C4-2B (cell line): Measurements from ENCODE around the gene GRK7.

Experiments
- H3K27ac ChIP-seq: fragments of 450-650 bp; 2 replicates; pipeline ENCODE4 v1.5.1; 2017
- ZFX ChIP-seq: fragments of 450-650 bp; IDR thresholded peaks from 2 replicates; pipeline ENCODE4 v1.6.1; 2017
- TF ChIP-seq, protein P1 (sequence below): fragments of 450-650 bp; conservative IDR thresholded peaks from 2 replicates; pipeline ENCODE4 v1.5.1; 2017; ENCODE audit warnings: mild to moderate bottlenecking

The GRK7 gene

DNA sequence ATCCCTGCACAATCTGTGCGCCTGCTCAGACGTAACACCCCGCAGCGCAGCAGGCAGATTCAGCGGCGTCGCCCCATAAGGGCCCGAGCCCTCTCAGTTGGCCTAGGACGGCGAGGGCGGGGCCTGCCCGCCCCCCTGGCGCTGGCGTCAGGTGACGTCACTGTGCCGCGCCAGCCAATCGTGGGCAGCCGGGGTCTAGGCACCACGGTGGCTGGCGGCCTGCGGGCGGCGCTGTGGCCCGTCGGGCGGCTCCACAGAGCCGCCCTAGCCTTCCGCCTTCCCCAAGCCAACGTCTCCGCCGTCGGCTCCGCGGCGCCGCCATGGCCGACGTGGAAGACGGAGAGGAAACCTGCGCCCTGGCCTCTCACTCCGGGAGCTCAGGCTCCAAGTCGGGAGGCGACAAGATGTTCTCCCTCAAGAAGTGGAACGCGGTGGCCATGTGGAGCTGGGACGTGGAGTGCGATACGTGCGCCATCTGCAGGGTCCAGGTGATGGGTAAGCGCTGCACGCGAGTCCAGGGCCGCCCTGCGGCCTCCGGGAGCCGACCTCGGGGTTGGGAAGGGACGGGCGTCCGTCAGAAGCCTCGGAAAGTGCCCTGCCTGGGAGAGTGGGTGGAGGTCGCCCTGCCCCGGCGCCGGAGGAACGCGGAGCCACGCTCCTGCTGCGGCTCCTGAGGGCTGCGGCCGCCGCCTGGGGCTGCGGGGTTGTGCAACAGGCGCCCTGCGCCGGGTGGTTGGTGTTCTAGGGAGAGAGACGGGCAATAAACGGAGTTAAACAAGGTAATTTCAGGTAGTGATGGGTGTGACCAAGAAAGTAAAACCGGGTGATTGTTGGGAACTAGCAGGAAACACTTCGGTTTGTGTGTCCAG, 25.0 kb upstream of the GRK7 start, which contains the start of gene RNF7:
TSS of gene RNF7 (plus strand) at position 277 of the 869 bp plus-strand sequence. CDS start at position 321, 44 bp downstream.
- TF ChIP-seq, protein P1, sequence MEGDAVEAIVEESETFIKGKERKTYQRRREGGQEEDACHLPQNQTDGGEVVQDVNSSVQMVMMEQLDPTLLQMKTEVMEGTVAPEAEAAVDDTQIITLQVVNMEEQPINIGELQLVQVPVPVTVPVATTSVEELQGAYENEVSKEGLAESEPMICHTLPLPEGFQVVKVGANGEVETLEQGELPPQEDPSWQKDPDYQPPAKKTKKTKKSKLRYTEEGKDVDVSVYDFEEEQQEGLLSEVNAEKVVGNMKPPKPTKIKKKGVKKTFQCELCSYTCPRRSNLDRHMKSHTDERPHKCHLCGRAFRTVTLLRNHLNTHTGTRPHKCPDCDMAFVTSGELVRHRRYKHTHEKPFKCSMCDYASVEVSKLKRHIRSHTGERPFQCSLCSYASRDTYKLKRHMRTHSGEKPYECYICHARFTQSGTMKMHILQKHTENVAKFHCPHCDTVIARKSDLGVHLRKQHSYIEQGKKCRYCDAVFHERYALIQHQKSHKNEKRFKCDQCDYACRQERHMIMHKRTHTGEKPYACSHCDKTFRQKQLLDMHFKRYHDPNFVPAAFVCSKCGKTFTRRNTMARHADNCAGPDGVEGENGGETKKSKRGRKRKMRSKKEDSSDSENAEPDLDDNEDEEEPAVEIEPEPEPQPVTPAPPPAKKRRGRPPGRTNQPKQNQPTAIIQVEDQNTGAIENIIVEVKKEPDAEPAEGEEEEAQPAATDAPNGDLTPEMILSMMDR: peak; percentile 100
- TF ChIP-seq ZFX: peak; percentile 98
- peak within 1 kb of the TSS; percentile 95 for H3K27ac ChIP-seq

GRCh38 chr3:141738891-141739363, 24.3 kb upstream of the GRK7 start:
- peak overlapping the region; percentile 95 for H3K27ac ChIP-seq
- TF ChIP-seq ZFX: no peak
- TF ChIP-seq, protein P1: no peak

DNA sequence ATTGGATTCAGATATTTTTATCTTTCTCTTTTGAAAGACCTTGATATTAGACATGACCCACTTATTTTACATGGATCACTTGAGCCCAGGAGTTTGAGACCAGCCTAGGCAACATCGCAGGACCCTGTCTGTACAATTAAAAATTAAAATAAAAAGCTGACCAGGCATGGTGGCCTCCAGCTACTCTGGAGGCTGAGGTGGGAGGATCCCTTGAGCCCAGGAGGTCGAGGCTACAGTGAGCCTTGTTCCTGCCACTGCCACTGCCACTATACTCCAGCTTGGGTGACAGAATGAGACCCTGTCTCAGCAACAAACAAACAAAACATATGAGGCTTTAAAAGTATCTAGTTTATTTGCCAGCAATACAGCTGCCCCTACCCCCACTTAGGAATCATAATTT, 23.5 kb upstream of the GRK7 start:
- TF ChIP-seq, protein P1: no peak
- no peak for TF ChIP-seq ZFX
- 0 out of 2 replicates have a peak overlapping the region, but pooled peaks have one; percentile 22 for H3K27ac ChIP-seq

GRCh38 chr3:141740349-141740748, 22.9 kb upstream of the GRK7 start:
- no peak overlapping the region for H3K27ac ChIP-seq

GRCh38 chr3:141743305-141743704, 19.9 kb upstream of the GRK7 start:
- TF ChIP-seq, protein P1: no peak
- H3K27ac ChIP-seq: no peak overlapping the region

More at GRCh38 chr3:141740349-141740748, 22.9 kb upstream of the GRK7 start:
- TF ChIP-seq, protein P1: no peak
- no peak for TF ChIP-seq ZFX

GRCh38 chr3:141746962-141747361, 16.2 kb upstream of the GRK7 start:
- TF ChIP-seq, protein P1: no peak
- TF ChIP-seq ZFX: no peak
- H3K27ac ChIP-seq: no peak overlapping the region

DNA sequence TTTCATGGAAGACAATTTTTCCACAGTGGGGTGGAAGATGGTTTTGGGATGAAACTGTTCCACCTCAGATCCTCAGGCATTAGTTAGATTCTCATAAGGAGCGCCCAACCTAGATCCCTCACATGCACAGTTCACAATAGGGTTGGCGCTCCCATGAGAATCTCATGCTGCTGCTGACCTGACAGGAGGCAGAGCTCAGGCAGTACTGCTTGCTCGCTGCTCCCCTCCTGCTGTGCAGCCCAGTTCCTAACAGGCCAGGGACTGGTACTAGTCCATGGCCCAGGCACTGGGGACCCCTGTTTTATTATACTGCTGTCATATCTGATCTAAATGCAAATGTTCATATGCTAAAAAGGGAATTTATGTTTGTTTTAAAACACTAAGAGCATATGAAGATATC, 9.8 kb upstream of the GRK7 start:
- no peak overlapping the region for H3K27ac ChIP-seq
- TF ChIP-seq, protein P1: no peak
- TF ChIP-seq ZFX: no peak
